Left ventricle myocardium inferior (tissue), 1 donor: ENCODE data around the gene FEM1C. TPM values are rescaled to one million over a fixed set of nuclear protein-coding genes. Genes with fewer than 3 reads are reported as not detected.

Source experiments
- DNase-seq: peaks from one replicate; pipeline ENCODE4 v3.0.0-alpha.2; 2020
- H3K27ac ChIP-seq: fragments of 200-600 bp; replicated peaks from 2 replicates; pipeline ENCODE4 v1.8.0; 2021
- H3K27me3 ChIP-seq: fragments of 200-600 bp; 2 replicates; pipeline ENCODE4 v1.8.0; 2021; ENCODE audit warnings: low read depth
- H3K36me3 ChIP-seq: fragments of 200-600 bp; 2 replicates; pipeline ENCODE4 v1.8.0; 2021
- H3K4me1 ChIP-seq: fragments of 200-600 bp; 2 replicates; pipeline ENCODE4 v1.8.0; 2021
- H3K4me3 ChIP-seq: fragments of 200-600 bp; 2 replicates; pipeline ENCODE4 v1.8.0; 2021; ENCODE audit warnings: mild to moderate bottlenecking, moderate library complexity
- H3K9me3 ChIP-seq: fragments of 200-600 bp; replicated peaks from 2 replicates; pipeline ENCODE4 v1.8.0; 2021
- intact Hi-C: fragments of 100-400 bp; cut with micrococcal nuclease; formaldehyde crosslinking; loops from one replicate; pipeline ENCODE4 v1.11.0; 2022
- total RNA-seq: library from RNA; stranded (reverse); fragmentation: NEBNext Ultra II Directional; extraction: Animal tissue kit (Norgen Biotek cat#: 25700); gene quantifications from one replicate; pipeline ENCODE4 v1.2.1, GENCODE V29; 2021
- TF ChIP-seq, protein P1 (sequence below): fragments of 200-600 bp; IDR thresholded peaks from 2 replicates; pipeline ENCODE4 v1.8.0; 2021; ENCODE audit warnings: antibody characterized with exemption, mild to moderate bottlenecking, borderline replicate concordance
- donor health status: DM: no; HTN: yes; CAD: no; lungs with severe emphysema.

The FEM1C gene
- total RNA-seq, 1 donor from 2014 or later = 59.3 TPM

DNA sequence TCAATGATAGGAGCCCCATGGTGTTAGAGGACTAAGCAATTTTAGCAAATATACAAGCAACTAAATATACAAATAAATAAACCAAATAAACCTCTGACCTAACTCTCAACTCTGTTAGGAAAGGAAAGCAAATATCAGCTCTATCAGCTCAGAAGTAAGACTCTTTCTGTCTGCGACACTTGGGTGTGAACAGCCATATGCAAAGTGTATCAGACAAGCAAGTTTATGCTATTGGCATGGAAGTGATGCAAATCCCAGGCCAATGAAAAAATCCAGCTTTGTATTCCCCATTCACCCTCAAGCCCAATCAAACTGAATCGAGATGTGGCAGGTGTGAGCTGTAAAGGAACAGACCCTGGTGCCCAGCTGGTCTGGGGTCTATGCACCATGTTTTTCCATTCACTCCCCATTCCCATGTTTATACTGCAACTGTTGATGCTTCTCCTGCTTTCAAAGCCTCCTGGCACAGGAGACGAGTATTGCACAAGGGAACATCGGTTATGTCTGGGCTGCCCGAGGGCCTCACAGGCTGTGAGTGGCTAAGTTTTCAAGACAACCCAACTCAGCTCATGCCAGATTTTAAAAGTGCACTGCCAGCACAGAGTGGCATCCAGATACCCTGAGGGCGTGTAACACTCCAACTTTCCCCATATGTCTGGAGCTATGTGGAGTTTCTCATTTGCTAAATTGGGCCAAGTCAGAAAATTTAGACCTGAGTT lies 73.1 kb downstream of the FEM1C start:
- H3K9me3 ChIP-seq = no peaks in the 10 kb centered on the region
- H3K27ac ChIP-seq = peak overlapping the region; percentile 71
- H3K27me3 ChIP-seq = no peaks in the 10 kb centered on the region
- intact Hi-C loops = no loop called here
- no peaks in the 10 kb centered on the region for H3K36me3 ChIP-seq
- no peak overlapping the region for H3K4me3 ChIP-seq
- TF ChIP-seq, protein P1, sequence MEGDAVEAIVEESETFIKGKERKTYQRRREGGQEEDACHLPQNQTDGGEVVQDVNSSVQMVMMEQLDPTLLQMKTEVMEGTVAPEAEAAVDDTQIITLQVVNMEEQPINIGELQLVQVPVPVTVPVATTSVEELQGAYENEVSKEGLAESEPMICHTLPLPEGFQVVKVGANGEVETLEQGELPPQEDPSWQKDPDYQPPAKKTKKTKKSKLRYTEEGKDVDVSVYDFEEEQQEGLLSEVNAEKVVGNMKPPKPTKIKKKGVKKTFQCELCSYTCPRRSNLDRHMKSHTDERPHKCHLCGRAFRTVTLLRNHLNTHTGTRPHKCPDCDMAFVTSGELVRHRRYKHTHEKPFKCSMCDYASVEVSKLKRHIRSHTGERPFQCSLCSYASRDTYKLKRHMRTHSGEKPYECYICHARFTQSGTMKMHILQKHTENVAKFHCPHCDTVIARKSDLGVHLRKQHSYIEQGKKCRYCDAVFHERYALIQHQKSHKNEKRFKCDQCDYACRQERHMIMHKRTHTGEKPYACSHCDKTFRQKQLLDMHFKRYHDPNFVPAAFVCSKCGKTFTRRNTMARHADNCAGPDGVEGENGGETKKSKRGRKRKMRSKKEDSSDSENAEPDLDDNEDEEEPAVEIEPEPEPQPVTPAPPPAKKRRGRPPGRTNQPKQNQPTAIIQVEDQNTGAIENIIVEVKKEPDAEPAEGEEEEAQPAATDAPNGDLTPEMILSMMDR = no peak
- peak; percentile 53 for DNase-seq
- peaks cover 23% of the 10 kb centered on the region for H3K4me1 ChIP-seq

DNA sequence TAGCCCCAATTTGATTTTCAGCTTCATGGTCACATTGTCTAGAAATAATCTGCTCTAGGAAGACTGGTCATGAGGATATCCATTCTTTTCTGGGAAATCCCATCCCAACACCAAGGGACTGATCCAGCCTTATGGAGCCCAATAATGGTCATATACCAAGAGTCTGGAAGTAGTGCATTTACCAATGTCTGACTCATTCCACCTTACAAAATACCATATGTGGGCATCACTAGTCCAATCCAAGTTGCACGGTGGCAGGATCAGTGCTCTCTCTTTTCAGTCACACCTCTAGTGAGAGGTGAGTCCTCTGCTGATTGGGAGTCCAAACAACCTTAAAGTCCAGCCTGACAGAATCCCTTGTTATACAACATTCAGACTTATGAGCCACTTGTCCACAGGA lies 73.7 kb downstream of the FEM1C start:
- Histone ChIP-seq H3K27ac (no peak overlapping the region), H3K27me3 (no peaks in the 10 kb centered on the region), H3K9me3 (no peaks in the 10 kb centered on the region), H3K4me3 (no peak overlapping the region), H3K4me1 (peaks cover 23% of the 10 kb centered on the region), H3K36me3 (no peaks in the 10 kb centered on the region)
- no peak for DNase-seq
- TF ChIP-seq, protein P1 = no peak
- intact Hi-C loops = no loop called here

Other genes with a start within 250 kb of the FEM1C start
- 5.3 TPM for gene CCDC112, start 248.1 kb downstream of the FEM1C start, total RNA-seq
- gene TICAM2, start 57.7 kb upstream of the FEM1C start, total RNA-seq = 2.3 TPM
- gene TMED7, start 81.3 kb upstream of the FEM1C start, total RNA-seq = 77.5 TPM